Tibial nerve (tissue), 4 donors: ENCODE results near the gene ARMS2. TPM values are rescaled to one million over a fixed set of nuclear protein-coding genes. Genes with fewer than 3 reads are reported as not detected.

ENCODE experiments used
- DNase-seq, 2 donors: peaks; one replicate each; pipeline ENCODE4 v3.0.0-alpha.2; 2019; ENCODE audit warnings: low spot score in 2 of 2
- H3K27ac ChIP-seq, 4 donors: fragments of 200-600 bp; sonication (generic) in 3 of 4; one replicate each; pipeline ENCODE4 v1.5.1; 2017 to 2019; ENCODE audit warnings: mild to moderate bottlenecking in 1 of 4
- H3K27me3 ChIP-seq, 2 donors: fragments of 200-600 bp; sonication (generic) in 1 of 2; one replicate each; pipeline versions ENCODE4 v1.5.1 to v1.6.0; 2017 to 2019
- H3K36me3 ChIP-seq, 3 donors: fragments of 200-600 bp; sonication (generic); one replicate each; pipeline ENCODE4 v1.5.1; 2018 to 2019
- H3K4me1 ChIP-seq, 4 donors: fragments of 200-600 bp; sonication (generic) in 3 of 4; one replicate each; pipeline ENCODE4 v1.5.1; 2017 to 2019
- H3K4me3 ChIP-seq, 4 donors: fragments of 200-600 bp; sonication (generic) in 3 of 4; one replicate each; pipeline ENCODE4 v1.5.1; 2017 to 2019; ENCODE audit warnings: mild to moderate bottlenecking in 1 of 4, moderate library complexity in 1 of 4
- H3K9me3 ChIP-seq, 4 donors: fragments of 200-600 bp; sonication (generic) in 3 of 4; one replicate each; pipeline ENCODE4 v1.5.1; 2017 to 2019
- EP300 ChIP-seq, 2 donors: sonication (generic); formaldehyde crosslinking; IDR thresholded peaks; one replicate each; pipeline ENCODE4 v1.6.1; 2017; ENCODE audit warnings: antibody characterized with exemption in 2 of 2, mild to moderate bottlenecking in 1 of 2
- POLR2A ChIP-seq, 2 donors: fragments of 450-650 bp; IDR thresholded peaks; one replicate each; pipeline ENCODE4 v1.6.1; 2017; ENCODE audit warnings: antibody characterized with exemption in 2 of 2, mild to moderate bottlenecking in 2 of 2, moderate library complexity in 2 of 2
- WGBS, 2 donors: methylation state at CpG; one replicate each; pipeline ENCODE4 v1.1.5; 2018; 5-methylcytosine and 5-hydroxymethylcytosine counted together
- total RNA-seq, 4 donors: library from RNA; depleted of rRNA; stranded (reverse); fragments of >200 nt; gene quantifications; one replicate each; pipeline ENCODE4 v1.1.0, GENCODE V29; 2016
- TF ChIP-seq, protein P1 (sequence below), 5 experiments: fragments of 200-600 bp in 3 of 5; fragments of 450-650 bp in 2 of 5; sonication (generic) in 3 of 5; IDR thresholded peaks; one replicate each; pipeline ENCODE4 v1.5.1; 2016 to 2019; ENCODE audit warnings: antibody characterized with exemption in 5 of 5, mild to moderate bottlenecking in 3 of 5, moderate library complexity in 2 of 5

ARMS2 gene
- total RNA-seq, 4 donors from 2014 or later = not detected

DNA sequence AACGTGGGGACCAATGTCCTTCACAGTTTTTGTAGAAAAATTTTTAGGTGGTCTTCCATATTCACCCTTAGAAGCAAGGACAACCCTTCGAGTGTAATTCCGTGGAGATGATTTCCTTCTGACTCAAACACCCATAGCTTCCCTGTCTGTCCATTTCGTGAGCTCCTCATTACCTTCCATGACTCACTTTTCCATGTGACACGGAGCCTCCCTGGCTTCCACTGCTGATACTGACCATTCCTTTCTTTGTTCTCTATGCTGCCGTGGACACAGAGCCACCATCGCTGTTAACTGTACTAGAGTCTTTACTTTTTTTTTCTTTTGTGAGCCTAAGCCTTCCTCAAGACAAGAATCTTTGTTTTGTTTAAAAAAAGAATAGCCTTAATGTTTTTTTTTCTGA lies 12.5 kb upstream of the ARMS2 start:
- TF ChIP-seq, protein P1, sequence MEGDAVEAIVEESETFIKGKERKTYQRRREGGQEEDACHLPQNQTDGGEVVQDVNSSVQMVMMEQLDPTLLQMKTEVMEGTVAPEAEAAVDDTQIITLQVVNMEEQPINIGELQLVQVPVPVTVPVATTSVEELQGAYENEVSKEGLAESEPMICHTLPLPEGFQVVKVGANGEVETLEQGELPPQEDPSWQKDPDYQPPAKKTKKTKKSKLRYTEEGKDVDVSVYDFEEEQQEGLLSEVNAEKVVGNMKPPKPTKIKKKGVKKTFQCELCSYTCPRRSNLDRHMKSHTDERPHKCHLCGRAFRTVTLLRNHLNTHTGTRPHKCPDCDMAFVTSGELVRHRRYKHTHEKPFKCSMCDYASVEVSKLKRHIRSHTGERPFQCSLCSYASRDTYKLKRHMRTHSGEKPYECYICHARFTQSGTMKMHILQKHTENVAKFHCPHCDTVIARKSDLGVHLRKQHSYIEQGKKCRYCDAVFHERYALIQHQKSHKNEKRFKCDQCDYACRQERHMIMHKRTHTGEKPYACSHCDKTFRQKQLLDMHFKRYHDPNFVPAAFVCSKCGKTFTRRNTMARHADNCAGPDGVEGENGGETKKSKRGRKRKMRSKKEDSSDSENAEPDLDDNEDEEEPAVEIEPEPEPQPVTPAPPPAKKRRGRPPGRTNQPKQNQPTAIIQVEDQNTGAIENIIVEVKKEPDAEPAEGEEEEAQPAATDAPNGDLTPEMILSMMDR (IDR thresholded peaks at IDR 0.05) = no peak
- TF ChIP-seq POLR2A (IDR thresholded peaks at IDR 0.05) = no peak
- no peak for TF ChIP-seq EP300 (IDR thresholded peaks at IDR 0.05)
- no peak for DNase-seq
- no peak overlapping the region for H3K4me3 ChIP-seq
- H3K27me3 ChIP-seq = no peaks in the 10 kb centered on the region
- peaks cover 0 to 2% (median 0%) of the 10 kb centered on the region in 4 donors for H3K4me1 ChIP-seq
- no peak overlapping the region for H3K27ac ChIP-seq
- 63 to 70% methylated on average over 7 of the region's 7 CpGs for WGBS, 2 donors
- H3K36me3 ChIP-seq = peaks cover 0 to 11% (median 0%) of the 10 kb centered on the region in 3 donors
- peaks cover 0 to 10% (median 0%) of the 10 kb centered on the region in 4 donors for H3K9me3 ChIP-seq

DNA sequence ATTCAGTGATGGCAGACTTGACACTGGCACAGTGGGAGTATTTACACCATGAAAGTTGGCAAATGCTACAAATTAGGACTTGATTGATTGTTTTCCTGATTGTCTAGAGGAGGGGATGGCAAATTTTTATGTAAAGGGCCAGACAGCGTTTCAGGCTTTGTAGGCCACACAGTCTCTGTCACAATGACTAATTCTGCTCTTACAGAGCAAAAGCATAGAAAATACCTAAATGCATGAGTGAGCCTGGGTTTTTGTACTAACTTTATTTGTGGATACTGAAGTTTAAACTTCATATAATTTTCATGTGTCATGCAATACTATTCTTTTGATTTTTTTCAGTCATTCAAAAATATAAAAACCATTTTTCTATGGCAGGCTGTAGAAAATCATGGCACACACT lies 9.0 kb upstream of the ARMS2 start:
- TF ChIP-seq, protein P1 (IDR thresholded peaks at IDR 0.05) = no peak
- TF ChIP-seq POLR2A (IDR thresholded peaks at IDR 0.05) = no peak
- TF ChIP-seq EP300 (IDR thresholded peaks at IDR 0.05) = no peak
- H3K27me3 ChIP-seq = no peaks in the 10 kb centered on the region
- H3K36me3 ChIP-seq = no peaks in the 10 kb centered on the region
- no peaks in the 10 kb centered on the region for H3K9me3 ChIP-seq
- no peak overlapping the region for H3K27ac ChIP-seq
- DNase-seq = no peak
- peaks cover 0 to 5% (median 0%) of the 10 kb centered on the region in 4 donors for H3K4me1 ChIP-seq
- H3K4me3 ChIP-seq = no peak overlapping the region
- 81 to 96% methylated on average over 1 of the region's 1 CpG for WGBS, 2 donors

DNA sequence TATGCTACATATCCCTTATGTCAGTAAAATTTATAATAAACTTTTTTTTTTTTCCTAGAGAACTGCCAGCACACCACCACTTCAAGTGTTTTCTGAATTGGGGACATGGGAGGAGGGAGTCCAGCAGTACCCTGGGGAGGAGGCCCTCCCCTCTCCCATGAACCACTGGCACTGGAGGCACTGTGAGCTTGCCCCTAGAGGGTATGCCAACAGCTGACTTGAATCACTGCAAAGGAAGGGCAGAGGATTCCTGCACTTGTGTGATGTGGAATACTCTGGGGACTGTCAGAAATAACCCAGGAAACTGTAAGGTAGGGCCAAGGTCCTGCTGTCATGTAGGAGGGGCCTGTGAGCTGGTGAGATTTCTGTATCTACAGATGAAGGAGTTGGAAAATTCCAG lies 8.5 kb upstream of the ARMS2 start:
- Histone ChIP-seq H3K27ac (no peak overlapping the region), H3K4me3 (no peak overlapping the region), H3K27me3 (no peaks in the 10 kb centered on the region), H3K36me3 (no peaks in the 10 kb centered on the region), H3K9me3 (no peaks in the 10 kb centered on the region), H3K4me1 (peaks cover 0 to 5% (median 0%) of the 10 kb centered on the region in 4 donors)
- DNase-seq = no peak
- TF ChIP-seq, protein P1 (IDR thresholded peaks at IDR 0.05) = no peak
- TF ChIP-seq EP300 (IDR thresholded peaks at IDR 0.05) (no peak), POLR2A (IDR thresholded peaks at IDR 0.05) (no peak)

DNA sequence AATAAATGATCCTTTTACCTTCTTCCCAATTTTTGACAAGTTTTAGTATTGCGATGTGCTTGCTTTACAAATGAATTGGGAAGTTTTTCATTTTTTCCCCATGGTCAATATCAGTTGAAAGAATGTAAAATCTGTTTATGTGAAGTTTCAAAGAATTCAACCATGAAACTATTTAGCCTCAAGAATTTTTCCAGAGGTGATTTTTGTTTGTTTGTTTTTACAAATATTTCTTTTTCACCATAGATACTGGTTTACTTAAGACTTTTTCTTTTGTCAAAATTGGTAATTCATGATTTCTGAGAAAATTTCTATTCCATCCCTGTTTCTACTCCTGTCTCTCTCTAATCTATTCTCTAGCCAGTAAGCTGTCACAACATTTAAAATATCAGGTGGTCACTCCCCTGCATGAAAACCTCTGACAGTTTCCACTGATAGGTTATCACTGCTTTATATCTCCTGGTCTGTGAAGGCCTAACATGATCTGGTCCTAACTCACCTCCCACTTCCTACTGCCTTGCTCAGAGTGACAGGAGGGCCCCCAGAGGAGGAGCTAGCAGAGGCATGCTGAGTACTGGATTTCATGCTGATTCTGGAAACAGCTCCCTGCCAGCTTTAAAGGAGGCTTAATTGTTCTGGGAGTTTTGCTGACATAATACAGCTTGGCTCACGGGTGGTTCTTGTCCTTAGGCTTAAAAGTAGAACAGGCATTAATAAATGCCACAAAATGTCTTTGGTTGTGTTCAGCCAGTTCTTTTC lies 7.6 kb upstream of the ARMS2 start:
- Histone ChIP-seq H3K36me3 (no peaks in the 10 kb centered on the region), H3K27me3 (no peaks in the 10 kb centered on the region), H3K27ac (no peak overlapping the region), H3K4me3 (no peak overlapping the region), H3K4me1 (peaks cover 0 to 5% (median 0%) of the 10 kb centered on the region in 4 donors), H3K9me3 (no peaks in the 10 kb centered on the region)
- no peak for DNase-seq
- TF ChIP-seq, protein P1 (IDR thresholded peaks at IDR 0.05) = no peak
- TF ChIP-seq EP300 (IDR thresholded peaks at IDR 0.05) (no peak), POLR2A (IDR thresholded peaks at IDR 0.05) (no peak)
- 60 to 61% methylated on average over 2 of the region's 2 CpGs for WGBS, 2 donors

DNA sequence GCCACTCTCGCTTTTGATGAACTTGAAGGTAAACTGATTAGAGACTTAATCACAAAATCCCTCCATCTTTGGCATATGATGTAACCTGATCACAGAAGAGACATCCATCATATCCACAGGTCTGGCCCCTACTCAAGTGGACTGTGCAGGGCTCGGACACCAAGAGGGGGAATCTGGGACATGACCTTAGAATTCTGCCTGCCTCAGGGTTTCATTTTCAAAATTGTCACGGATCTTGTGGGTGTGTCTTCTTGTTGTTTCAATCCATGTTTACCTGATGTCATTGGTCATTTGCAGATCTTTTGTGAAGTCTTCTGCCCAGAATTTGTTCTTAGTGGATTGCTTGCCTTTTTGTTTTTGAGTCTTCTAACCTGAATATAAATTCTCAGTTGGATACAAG lies 5.9 kb upstream of the ARMS2 start:
- no peak for DNase-seq
- TF ChIP-seq POLR2A (IDR thresholded peaks at IDR 0.05) (no peak), EP300 (IDR thresholded peaks at IDR 0.05) (no peak)
- TF ChIP-seq, protein P1 (IDR thresholded peaks at IDR 0.05) = no peak
- Histone ChIP-seq H3K4me1 (peaks cover 0 to 5% (median 0%) of the 10 kb centered on the region in 4 donors), H3K27me3 (no peaks in the 10 kb centered on the region), H3K9me3 (no peaks in the 10 kb centered on the region), H3K27ac (no peak overlapping the region), H3K36me3 (no peaks in the 10 kb centered on the region), H3K4me3 (no peak overlapping the region)
- WGBS, 2 donors = 92% methylated on average over 3 of the region's 3 CpGs
